HG03060 (cell line): ENCODE data around the gene TPP2.

Source experiments
- ATAC-seq: cut with Tn5 transposase; IDR thresholded peaks from one replicate; pipeline ENCODE4 v1.9.1; 2021; ENCODE audit warnings: low read depth, moderate number of reproducible peaks; ENCODE audit not compliant: unreplicated experiment

TPP2 gene

DNA sequence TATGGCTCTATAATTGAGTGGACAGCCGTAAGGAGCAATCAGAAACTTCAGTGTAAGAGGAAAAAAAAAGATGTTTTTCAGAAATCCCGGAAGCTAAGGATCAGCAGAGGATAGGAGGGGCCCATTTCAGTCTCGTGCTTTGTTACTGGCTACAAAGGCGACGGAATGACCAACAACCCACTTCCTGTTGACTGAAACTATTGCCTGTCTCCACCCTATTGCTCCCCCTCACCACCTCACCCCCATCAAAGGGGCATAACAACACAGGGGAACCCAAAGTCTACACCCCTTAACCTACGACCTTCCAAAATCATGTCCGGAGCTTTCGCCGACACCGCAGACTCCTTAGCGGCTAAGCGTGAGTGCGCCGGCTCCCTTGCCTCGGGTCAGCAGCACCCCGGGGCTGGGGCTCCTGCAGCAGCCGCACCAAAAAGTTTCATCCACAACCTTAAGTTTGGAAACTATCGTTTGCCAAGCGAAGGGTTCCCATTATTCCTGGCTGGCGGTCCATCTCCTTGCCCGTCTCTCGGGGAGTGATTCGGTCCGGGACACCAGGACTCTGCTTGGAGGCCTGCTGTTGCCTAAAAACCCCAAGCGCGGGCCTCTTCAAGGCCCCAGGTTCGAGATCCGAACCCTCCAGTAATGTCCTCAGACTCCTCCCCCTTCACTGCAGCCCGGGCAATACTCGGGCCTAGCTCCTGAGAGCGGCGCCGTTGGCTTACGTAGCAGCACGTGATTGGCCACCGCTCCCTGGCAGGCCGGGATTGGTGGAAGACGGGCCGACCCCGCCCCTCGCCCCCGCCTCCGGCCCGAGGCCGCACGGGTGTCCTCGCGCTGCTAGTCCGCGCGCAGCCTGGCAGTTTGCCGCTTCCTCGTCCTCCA, at the start of gene TPP2:
TSS of gene TPP2 (plus strand) at position 840 of the 882 bp plus-strand sequence. CDS start 53 bp downstream, outside the sequence.
- peak; percentile 58 for ATAC-seq

DNA sequence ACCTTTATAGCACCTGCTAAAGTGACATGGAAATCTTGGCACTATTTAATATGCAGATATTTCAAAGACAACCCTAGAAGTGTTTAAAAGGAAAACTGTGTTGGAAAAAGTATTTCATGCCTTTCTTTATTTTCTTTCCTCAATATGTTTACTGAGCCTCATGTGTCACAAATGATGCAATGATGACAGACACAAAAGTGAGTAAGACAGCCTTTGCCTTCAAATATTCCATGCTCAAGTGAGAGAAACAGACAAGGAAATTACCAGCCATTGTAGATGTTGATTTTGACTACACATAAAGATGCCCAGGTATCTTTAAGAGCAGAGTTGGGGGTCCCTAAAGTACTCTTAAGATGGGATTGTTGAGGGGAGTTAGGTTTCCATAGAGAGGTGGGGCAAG, 48.0 kb upstream of the TPP2 start:
- ATAC-seq: no peak

DNA sequence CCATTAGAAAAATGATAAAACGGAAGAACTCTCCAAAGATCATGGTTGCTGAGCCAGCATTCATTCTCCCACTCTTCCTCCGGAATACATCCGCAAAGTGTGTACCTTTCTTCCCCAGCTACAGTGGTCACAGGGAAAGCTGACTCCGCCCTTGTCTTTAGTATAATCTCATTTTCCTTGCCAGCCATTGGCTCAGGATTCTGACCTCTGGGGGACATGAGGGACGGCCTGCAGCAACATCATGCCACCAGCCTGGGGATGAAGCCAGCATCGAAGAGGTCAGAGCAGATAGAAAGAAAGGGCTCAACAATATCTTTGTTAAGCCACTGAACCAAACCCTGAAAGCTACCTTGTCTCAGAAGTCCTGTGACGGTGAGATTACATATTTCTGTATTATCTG, 46.3 kb upstream of the TPP2 start:
- no peak for ATAC-seq

DNA sequence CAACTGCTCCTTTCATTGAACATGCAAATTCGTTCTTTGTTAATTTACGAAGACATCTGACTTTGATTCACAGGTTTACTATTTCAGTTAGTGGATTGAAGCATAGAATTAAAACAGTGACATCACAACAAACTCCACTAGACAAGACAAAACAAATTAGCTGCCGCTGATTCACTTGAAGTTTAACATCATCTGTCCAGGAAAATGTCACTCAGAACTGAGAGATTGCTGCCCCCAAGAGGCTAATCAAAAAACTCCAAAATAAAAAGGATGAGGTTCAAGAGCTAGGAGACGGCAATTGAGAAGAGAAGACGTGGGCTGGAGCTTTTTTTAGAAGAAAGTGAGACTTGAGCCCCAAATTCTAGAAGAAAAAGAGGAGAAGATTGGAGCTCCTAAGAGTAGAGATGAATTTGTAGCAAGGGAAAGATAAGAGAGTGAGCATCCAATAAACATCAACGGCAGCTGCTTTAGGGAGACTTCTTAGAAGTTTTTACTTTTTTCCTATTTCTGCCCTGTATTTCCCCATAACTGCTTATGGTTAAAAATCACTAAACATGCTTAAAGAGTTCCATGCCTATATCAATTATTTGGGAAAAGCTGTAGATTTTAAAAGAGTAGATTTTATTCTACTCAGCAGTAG, 40.8 kb upstream of the TPP2 start:
- peak; percentile 51 for ATAC-seq

- no peak for ATAC-seq
Measured at GRCh38 chr13:102556806-102557205, 40.0 kb upstream of the TPP2 start.

DNA sequence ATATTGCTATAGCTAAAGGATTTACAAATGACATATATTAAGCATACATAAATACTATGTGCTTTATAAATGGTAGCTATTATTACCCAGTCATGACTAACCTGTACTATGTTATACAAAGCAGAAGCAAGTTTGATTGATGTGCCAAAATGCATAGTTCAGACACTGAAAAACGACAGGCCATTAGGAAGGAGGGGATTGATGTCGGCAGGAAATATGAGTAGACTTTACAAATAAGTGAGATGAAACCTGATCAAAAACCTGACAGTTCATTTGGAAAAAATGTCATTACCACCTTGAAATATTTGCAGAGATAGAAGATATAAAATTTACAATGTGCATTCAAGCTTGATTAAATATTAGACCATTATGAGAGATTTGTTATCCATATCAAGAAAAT, 38.8 kb upstream of the TPP2 start:
- no peak for ATAC-seq

DNA sequence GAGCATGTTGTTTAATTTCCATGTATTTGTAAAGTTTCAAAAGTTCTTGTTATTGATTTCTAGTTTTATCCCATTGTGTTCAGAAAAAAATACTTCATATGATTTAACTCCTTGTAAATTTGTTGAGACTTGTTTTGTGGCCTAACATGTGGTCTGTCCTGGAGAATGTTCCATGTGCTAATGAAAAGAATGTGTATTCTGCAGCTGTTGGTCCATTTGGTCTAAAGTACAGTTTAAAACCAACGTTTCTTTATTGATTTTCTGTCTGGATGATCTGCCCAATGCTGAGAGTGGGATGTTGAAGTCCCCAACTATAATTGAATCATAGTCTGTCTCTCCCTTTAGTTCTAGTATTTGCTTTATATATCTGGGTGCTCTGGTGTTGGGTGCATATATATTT, 34.9 kb upstream of the TPP2 start:
- no peak for ATAC-seq

GRCh38 chr13:102563267-102563666, 33.5 kb upstream of the TPP2 start:
- no peak for ATAC-seq

GRCh38 chr13:102564564-102564963, 32.2 kb upstream of the TPP2 start:
- no peak for ATAC-seq

DNA sequence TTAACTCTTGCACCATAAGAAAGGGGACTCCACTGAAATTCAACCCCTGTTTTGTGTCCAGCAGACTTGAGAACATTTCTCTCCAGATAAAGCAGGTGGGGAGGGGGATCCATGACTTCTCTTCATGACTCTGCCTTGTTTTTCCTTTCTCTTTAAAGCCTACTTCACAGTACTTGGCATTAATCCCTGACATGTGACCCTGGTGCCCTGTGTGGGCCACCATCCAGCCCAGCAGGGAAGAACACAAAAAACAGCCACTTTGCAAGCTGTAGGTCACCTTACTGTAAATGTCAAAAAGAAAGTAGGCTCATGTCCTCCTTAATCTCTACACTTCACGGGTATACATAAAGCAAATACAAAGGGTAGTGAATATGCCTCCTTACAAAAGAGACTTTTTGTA, 30.3 kb upstream of the TPP2 start:
- no peak for ATAC-seq

DNA sequence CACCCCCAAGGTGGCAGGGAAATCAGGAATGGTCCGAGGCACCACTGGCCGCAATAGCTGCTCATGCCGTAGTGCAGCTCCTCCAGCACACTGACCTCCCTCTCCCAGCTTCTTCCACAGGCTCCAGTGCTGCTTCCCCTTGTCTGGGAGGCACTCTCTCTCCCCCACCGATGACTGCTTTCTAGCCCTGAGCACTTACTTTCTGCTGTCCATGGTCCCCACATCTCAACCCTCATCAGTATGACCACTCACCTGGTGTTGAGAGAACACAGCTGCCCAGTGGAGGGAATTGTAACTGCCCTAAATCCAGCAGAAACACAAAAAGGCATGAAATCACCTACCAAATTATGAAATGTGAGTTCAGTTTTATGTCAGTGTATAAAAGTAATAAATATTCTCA, 28.9 kb upstream of the TPP2 start:
- ATAC-seq: no peak

GRCh38 chr13:102569488-102569887, 27.3 kb upstream of the TPP2 start:
- ATAC-seq: no peak

DNA sequence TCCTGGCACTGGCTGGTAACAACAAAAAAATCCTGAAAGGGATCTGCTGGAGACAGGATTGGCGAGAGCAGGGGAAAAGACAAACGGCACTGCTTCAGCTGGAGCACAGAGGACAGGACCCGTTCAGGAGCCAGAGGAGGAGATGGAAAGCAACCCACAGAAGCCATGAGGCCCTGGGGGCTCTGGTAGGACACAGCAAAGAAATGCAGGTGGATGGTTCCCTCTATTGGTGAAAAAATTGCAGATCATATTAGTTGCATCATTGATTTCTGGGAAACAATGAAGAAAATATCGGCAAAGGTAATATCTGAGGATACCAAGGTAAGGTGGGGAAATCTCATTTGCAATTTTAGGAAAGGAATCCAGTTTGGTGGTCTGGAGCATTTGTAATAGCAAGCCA, 25.7 kb upstream of the TPP2 start:
- ATAC-seq: no peak

GRCh38 chr13:102572323-102572722, 24.5 kb upstream of the TPP2 start:
- ATAC-seq: no peak

DNA sequence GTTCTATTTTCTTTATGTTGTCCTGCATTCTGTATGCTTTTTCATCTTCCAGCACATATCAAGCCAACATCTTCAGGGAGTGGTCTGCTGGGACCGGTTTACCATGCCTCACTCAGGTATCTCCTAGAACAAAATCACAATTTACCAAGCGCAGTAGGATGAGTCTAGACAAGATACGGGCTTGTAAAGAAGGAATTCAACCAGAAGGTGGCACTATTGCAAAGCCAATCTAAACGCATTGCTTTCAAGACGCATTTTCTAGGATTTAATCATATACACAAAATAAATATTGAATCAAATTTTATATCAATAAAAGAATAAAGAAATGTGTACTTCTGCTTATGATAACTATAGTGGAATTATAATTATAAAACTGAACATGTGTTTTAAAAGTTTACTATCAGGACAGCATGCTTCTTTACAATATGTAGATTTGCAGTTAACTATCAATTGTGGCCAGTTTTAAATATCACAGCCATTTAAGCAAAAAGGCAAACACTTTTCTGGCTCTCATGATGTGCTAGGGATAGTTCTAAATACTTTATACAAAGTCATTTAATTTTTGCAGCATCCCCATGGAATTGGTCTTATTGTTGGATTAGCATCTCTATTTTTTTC, 16.1 kb upstream of the TPP2 start:
- peak; percentile 54 for ATAC-seq

DNA sequence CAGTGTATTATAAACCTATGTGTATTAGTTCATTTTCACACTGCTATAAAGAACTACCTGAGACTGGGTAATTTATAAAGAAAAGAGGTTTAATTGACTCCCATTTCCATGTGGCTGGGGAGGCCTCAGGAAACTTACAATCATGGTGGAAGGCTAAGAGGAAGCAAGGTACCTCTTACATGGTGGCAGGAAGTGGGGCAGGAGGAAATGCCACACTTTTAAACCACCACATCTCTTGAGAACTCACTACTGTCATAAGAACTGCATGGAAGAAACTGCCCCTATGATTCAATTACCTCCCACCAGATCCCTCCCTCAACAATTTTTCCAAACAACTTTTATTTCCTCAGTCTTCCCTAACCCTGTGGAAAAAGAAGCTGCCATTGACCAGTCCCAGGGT, 14.5 kb upstream of the TPP2 start:
- no peak for ATAC-seq

DNA sequence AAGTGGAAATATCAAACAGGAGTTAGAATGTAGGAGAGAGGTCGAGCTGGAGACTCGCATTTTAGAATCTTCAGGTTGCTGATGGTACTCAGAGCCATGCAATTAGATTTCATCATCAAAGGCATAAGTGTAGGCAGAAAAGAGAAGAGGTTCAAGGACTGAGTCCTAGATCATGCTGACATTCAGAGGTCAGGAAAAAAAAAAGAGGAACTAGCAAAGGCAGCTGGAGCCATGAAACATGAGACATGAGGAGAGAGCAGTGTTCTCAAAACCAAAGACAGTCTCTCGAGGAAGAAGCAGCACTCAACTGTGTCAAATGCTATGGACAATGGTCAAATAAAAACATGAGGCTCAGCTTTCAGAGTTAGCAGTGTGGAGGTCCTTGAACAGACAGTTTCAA, 12.4 kb upstream of the TPP2 start:
- peak; percentile 39 for ATAC-seq

DNA sequence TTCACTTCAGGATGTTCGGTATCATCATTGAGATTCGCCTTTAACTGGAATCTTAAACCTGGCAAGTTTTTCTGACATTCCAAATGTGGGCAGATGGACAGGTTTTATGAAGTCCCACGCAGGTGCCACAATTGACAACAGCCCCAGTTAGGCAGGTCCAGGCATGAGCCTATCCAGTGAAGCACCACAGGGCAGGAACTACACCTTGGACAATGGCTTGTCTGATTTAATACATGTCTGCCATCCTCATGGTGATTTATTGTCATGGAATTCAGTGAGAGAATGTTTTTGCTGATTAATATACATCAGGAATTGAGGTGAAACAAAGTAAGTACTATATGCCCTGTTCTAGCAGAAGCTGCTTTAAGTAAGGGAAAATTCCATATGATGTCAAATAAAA, 10.2 kb upstream of the TPP2 start:
- no peak for ATAC-seq

DNA sequence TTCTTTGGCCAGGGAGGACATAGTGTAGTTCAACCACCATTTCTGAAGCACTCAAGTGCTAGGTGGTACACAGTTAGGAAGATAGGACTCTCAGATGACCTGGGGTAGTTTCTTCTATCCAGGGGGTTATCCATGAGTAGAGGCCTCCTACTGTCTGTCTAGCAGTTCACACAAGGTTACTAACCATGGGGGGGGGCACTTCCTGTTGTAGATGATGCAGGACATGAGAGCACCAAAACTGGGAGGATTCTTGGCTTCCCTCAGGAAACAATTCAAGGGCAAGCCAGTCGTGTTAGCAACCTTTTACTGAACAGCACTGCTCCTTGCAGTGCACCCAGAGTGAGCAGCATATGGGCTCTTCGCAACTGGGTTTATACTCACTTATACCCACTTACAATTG, 8.9 kb upstream of the TPP2 start:
- no peak for ATAC-seq

DNA sequence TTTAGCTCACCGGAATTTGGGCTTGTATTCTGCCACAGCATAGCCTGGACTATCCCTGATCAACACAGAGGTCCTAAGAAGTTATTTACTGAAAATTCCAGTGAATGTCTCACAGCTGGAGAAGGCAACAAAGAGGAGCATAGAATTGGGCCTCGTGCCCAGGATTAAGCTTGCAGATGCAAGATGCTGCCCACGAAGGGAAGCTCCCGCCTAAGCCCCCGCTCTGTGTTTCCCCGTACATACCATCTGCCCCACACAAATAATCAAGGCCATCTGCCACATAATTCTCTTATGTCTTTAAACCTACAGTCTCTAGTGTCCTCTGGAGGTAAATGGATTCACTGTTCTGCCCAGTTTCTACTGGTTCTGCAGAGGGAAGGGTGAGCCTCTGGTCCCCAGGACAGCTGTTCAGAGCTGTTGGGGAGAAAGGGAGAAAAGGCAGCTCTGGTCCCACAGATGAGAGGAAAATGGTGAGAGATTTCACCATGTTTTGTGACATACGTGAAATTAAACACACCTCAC, 7.4 kb upstream of the TPP2 start:
- no peak for ATAC-seq

DNA sequence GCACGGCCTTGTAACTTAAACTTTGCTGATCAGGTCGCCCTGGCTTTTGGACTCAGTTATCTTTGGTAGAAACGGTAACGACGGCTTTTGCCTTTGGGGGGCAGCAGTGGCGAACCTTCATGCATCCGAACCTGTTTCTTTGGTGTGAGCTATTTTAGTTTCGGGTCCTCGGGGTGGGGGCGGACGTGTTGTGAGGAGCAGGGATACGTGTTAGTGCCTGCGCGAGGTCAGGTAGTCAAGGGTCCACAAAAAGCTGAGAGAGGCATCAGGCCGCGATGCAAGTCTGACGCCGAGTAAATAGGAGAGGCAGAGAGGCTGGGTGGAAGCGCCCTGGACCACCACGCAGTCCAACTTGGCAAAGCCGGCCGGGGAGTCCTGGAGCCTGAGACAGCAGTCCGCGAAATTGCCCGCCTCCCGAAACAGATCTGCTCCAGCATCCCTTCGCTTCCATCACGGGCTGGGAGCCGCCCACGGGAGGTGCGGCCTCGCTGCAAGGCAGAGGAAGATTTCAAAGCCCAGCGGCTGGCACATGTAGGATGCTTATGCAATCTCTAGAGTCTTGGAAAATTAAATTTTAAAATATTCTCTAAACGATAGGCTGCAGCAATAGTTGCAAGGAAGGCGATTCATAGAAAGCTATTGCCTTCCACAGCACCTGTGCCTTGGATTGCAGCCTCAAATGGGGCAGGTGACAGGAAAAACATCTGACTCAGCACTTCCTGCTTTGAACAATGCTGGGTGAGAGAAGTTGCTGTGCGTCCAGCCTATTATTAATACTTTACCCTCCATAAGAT, 4.6 kb upstream of the TPP2 start:
- ATAC-seq: peak; percentile 24
